Left lung (tissue), 10 donors: ENCODE measurements around the gene SLC9A3. TPM values are rescaled to one million over a fixed set of nuclear protein-coding genes. Genes with fewer than 3 reads are reported as not detected.

Source experiments
- ATAC-seq: fragments of 200-7000 bp; cut with Tn5 transposase; one replicate; pipeline ENCODE4 v1.9.1; 2020; ENCODE audit warnings: moderate library complexity
- DNase-seq, 4 donors: peaks; one replicate each; pipeline ENCODE4 v3.0.0-alpha.2; 2013 to 2020
- H3K27ac ChIP-seq, 2 donors: fragments of 200-600 bp; sonication (generic) in 1 of 2; one replicate each; pipeline versions ENCODE4 v1.5.0 to v1.8.0; 2020 to 2021
- H3K27me3 ChIP-seq, 2 donors: fragments of 200-600 bp; sonication (generic) in 1 of 2; one replicate each; pipeline versions ENCODE4 v1.5.0 to v1.8.0; 2020 to 2021
- H3K36me3 ChIP-seq, 2 donors: fragments of 200-600 bp; sonication (generic) in 1 of 2; one replicate each; pipeline versions ENCODE4 v1.5.0 to v1.8.0; 2020 to 2021
- H3K4me1 ChIP-seq, 2 donors: fragments of 200-600 bp; one replicate each; pipeline ENCODE4 v1.8.0; 2021
- H3K4me3 ChIP-seq, 2 donors: fragments of 200-600 bp; sonication (generic) in 1 of 2; one replicate each; pipeline versions ENCODE4 v1.5.0 to v1.8.0; 2020 to 2021; ENCODE audit warnings: mild to moderate bottlenecking in 1 of 2
- H3K9me3 ChIP-seq, 2 donors: fragments of 200-600 bp; sonication (generic) in 1 of 2; one replicate each; pipeline versions ENCODE4 v1.5.0 to v1.8.0; 2020 to 2021
- intact Hi-C, 2 donors: fragments of 100-400 bp; cut with DNase I; formaldehyde crosslinking; loops; one replicate each; pipeline versions ENCODE4 v1.11.2 to v1.14.2; 2022
- polyA plus RNA-seq, 6 donors: library from polyadenylated mRNA; unstranded; fragments of 120-200 nt; gene quantifications; one replicate each; pipeline ENCODE4 v1.2.1, GENCODE V29; 2013; ENCODE audit not compliant: insufficient read length in 6 of 6
- total RNA-seq, 2 donors: library from RNA; stranded (reverse); fragmentation: NEBNext Ultra II Directional; extraction: Animal tissue kit (Norgen Biotek cat#: 25700); gene quantifications; one replicate each; pipeline ENCODE4 v1.2.1, GENCODE V29; 2021
- TF ChIP-seq, protein P1 (sequence below), 2 donors: fragments of 200-600 bp; sonication (generic) in 1 of 2; IDR thresholded peaks; one replicate each; pipeline versions ENCODE4 v1.5.0 to v1.8.0; 2021; ENCODE audit warnings: antibody characterized with exemption in 2 of 2
- donor health status: DM: no; HTN: yes; CAD: no.
- donor health status: DM: no; HTN: no; CAD: no.

The SLC9A3 gene
- total and polyA plus RNA-seq, 8 donors, result 0.99 to 4.3 (median 2.9) TPM

DNA sequence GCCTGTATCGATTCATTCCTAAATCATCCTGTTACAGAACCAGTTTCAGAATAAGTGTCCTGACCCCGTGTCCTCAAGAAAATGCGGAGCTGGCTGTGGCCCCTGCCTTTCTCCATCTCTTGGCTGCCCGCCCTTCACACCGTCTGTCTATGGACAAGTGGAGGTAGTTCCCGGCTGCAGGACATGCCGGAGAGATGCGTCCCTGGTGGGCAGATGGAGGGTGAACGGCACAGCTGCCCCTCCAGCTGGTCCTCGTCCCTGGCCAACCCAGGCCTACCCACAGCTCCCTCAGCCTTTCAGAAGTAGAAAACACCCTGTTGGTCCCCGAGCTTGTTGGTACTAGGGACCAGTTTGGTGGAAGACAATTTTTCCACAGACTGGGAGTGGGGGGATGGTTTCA lies 96.0 kb downstream of the SLC9A3 start:
- Histone ChIP-seq H3K27ac (no peak overlapping the region), H3K36me3 (no peaks in the 10 kb centered on the region), H3K4me3 (no peak overlapping the region), H3K9me3 (no peaks in the 10 kb centered on the region), H3K27me3 (no peaks in the 10 kb centered on the region), H3K4me1 (peaks cover 0 to 4% of the 10 kb centered on the region in 2 donors)
- intact Hi-C loops, result no loop called here
- DNase-seq (no peak), ATAC-seq (no peak)
- TF ChIP-seq, protein P1, sequence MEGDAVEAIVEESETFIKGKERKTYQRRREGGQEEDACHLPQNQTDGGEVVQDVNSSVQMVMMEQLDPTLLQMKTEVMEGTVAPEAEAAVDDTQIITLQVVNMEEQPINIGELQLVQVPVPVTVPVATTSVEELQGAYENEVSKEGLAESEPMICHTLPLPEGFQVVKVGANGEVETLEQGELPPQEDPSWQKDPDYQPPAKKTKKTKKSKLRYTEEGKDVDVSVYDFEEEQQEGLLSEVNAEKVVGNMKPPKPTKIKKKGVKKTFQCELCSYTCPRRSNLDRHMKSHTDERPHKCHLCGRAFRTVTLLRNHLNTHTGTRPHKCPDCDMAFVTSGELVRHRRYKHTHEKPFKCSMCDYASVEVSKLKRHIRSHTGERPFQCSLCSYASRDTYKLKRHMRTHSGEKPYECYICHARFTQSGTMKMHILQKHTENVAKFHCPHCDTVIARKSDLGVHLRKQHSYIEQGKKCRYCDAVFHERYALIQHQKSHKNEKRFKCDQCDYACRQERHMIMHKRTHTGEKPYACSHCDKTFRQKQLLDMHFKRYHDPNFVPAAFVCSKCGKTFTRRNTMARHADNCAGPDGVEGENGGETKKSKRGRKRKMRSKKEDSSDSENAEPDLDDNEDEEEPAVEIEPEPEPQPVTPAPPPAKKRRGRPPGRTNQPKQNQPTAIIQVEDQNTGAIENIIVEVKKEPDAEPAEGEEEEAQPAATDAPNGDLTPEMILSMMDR (IDR thresholded peaks at IDR 0.05), result no peak

DNA sequence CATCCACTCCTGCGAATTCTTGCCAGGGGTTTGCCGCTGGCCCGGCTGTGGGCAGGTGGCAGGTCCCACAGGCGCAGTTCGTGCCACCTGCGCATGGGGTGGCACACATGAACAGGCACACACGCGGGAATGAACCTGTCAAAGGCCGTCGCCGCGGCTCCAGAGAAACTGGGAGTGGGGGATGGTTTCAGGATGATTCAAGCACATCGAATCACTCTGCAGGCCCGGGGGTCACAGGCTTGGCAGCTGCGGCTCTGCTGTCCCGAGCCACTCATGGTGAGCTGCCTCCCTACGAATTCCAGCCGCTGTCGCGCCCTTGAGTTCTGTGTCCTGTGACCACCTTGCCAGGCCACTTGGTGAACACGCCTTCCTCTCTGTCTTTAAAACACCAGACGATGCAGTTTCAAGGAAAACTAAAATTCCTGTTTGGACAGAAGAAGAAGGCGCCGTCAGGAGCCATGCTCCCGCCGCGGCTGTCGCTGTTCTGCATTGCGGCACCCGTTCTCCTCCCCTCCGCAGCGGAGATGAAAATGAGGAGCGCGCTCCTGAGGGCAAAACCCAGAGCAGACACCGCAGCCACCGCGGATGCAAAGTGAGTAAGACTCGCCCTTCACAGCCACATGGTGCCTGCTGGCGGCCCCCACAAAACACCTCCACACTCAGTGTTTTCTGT lies 96.7 kb downstream of the SLC9A3 start:
- no peak for DNase-seq
- no peaks in the 10 kb centered on the region for H3K36me3 ChIP-seq

GRCh38 chr5:426392-426976 lies 97.8 kb downstream of the SLC9A3 start:
- ATAC-seq, result no peak
- H3K27me3 ChIP-seq, result no peaks in the 10 kb centered on the region
- intact Hi-C loops, result no loop called here
- peaks cover 0 to 4% of the 10 kb centered on the region in 2 donors for H3K4me1 ChIP-seq
- H3K36me3 ChIP-seq, result no peaks in the 10 kb centered on the region
- H3K4me3 ChIP-seq, result no peak overlapping the region
- H3K9me3 ChIP-seq, result no peaks in the 10 kb centered on the region
- no peak overlapping the region for H3K27ac ChIP-seq
- TF ChIP-seq, protein P1 (IDR thresholded peaks at IDR 0.05), result no peak
- no peak for DNase-seq

More for the DNA sequence above, 96.7 kb downstream of the SLC9A3 start:
- H3K27me3 ChIP-seq, result no peaks in the 10 kb centered on the region
- no peak overlapping the region for H3K4me3 ChIP-seq
- TF ChIP-seq, protein P1 (IDR thresholded peaks at IDR 0.05), result no peak
- intact Hi-C loops, result no loop called here
- H3K27ac ChIP-seq, result no peak overlapping the region
- no peaks in the 10 kb centered on the region for H3K9me3 ChIP-seq
- H3K4me1 ChIP-seq, result peaks cover 0 to 4% of the 10 kb centered on the region in 2 donors
- ATAC-seq, result no peak

GRCh38 chr5:425714-426113 lies 98.5 kb downstream of the SLC9A3 start:
- H3K9me3 ChIP-seq, result no peaks in the 10 kb centered on the region
- ATAC-seq (no peak), DNase-seq (no peak)
- H3K36me3 ChIP-seq, result no peaks in the 10 kb centered on the region
- H3K27me3 ChIP-seq, result no peaks in the 10 kb centered on the region
- intact Hi-C loops, result no loop called here
- TF ChIP-seq, protein P1 (IDR thresholded peaks at IDR 0.05), result no peak
- H3K4me3 ChIP-seq, result no peak overlapping the region
- H3K27ac ChIP-seq, result no peak overlapping the region
- peaks cover 0 to 4% of the 10 kb centered on the region in 2 donors for H3K4me1 ChIP-seq

DNA sequence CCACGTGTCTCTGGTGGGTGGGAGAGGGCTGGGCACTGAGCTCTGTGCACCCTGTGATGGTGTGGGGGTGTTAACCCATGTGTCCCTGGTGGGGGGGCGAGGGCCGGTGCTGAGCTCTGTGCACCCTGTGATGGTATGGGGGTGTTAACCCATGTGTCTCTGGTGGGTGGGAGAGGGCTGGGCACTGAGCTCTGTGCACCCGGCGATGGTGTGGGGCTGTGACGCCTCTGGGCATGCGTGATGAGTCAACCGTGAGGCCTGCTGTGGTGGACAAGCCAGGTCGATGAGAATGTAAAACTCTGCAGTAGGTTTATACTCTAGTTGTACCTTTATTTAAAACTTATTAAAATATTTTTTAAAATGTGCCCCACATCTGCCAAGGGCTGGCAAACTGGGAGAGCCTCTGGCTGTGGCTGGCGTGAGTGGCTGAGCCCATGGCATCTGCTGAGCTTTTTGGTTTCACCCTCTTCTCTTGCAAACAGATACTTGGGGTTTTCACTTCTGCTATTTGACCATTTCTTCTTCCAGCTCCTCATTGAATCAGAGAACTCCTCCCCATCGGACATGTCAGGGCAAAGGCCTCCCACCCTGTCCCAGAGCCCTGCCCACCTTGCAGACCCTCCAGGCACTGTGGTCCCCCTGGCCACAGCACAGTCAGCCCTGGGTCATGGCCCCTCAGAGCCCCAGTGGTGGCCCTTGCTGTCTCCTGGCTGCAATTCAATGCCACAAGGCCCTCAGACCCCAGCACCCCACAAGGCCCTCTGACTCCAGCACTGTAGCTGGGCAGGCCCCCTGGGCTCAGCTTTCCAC lies 99.7 kb downstream of the SLC9A3 start:
- TF ChIP-seq, protein P1 (IDR thresholded peaks at IDR 0.05), result no peak
- intact Hi-C loops, result no loop called here
- Histone ChIP-seq H3K4me3 (no peak overlapping the region), H3K9me3 (no peaks in the 10 kb centered on the region), H3K27me3 (no peaks in the 10 kb centered on the region), H3K27ac (no peak overlapping the region), H3K36me3 (no peaks in the 10 kb centered on the region), H3K4me1 (peaks cover 0 to under 1% of the 10 kb centered on the region in 2 donors)
- ATAC-seq (no peak), DNase-seq (no peak)
